ENCODE data around the gene MAP3K21.

The MAP3K21 gene

GRCh38 chr1:233354983-233355382, 27.5 kb downstream of the MAP3K21 start:
- CTCF ChIA-PET, result no interaction called here
- TF ChIP-seq CTCF (conservative IDR thresholded peaks at IDR 0.05; ENCODE audit: low read depth), result no peak
- no peak overlapping the region for H3K27ac ChIP-seq
- no peak for DNase-seq (ENCODE audit: low spot score)
- POLR2A ChIA-PET (ENCODE audit: low non-redundant PET), result no interaction called here

- POLR2A ChIA-PET (ENCODE audit: low non-redundant PET), result no interaction called here
- CTCF ChIA-PET, result interaction anchor here (0.6 to 1.0 kb wide), 3 partner anchors 8 to 35 kb away, joined by 3 to 4 read pairs (median 3); no protein-coding TSS in a partner anchor
- DNase-seq (ENCODE audit: low spot score), result no peak
- TF ChIP-seq CTCF (conservative IDR thresholded peaks at IDR 0.05; ENCODE audit: low read depth), result no peak
- no peak overlapping the region for H3K27ac ChIP-seq
Observed at GRCh38 chr1:233355841-233356704, 28.5 kb downstream of the MAP3K21 start.

GRCh38 chr1:233356705-233356987, 29.1 kb downstream of the MAP3K21 start:
- ChIA-PET CTCF (interaction anchor here (0.7 to 1.0 kb wide), 2 partner anchors 8 to 36 kb away, joined by 3 to 4 read pairs; no protein-coding TSS in a partner anchor), POLR2A (ENCODE audit: low non-redundant PET) (no interaction called here)
- TF ChIP-seq CTCF (conservative IDR thresholded peaks at IDR 0.05; ENCODE audit: low read depth), result no peak
- no peak for DNase-seq (ENCODE audit: low spot score)
- no peak overlapping the region for H3K27ac ChIP-seq

- ChIA-PET CTCF (interaction anchor here (0.6 kb wide), 1 partner anchor 320 kb away, joined by 4 read pairs; no protein-coding TSS in a partner anchor), POLR2A (ENCODE audit: low non-redundant PET) (no interaction called here)
- H3K27ac ChIP-seq, result no peak overlapping the region
- no peak for DNase-seq (ENCODE audit: low spot score)
- no peak for TF ChIP-seq CTCF (conservative IDR thresholded peaks at IDR 0.05; ENCODE audit: low read depth)
Observed at GRCh38 chr1:233357595-233358397, 30.3 kb downstream of the MAP3K21 start.

GRCh38 chr1:233359431-233359830, 31.9 kb downstream of the MAP3K21 start:
- no peak overlapping the region for H3K27ac ChIP-seq
- DNase-seq (ENCODE audit: low spot score), result no peak
- TF ChIP-seq CTCF (conservative IDR thresholded peaks at IDR 0.05; ENCODE audit: low read depth), result no peak
- ChIA-PET CTCF (interaction anchor here (1.3 kb wide), 1 partner anchor 54 kb away, joined by 3 read pairs; no protein-coding TSS in a partner anchor), POLR2A (ENCODE audit: low non-redundant PET) (no interaction called here)

GRCh38 chr1:233359905-233360304, 32.4 kb downstream of the MAP3K21 start:
- CTCF ChIA-PET, result interaction anchor here (1.3 kb wide), 1 partner anchor 55 kb away, joined by 3 read pairs; no protein-coding TSS in a partner anchor
- DNase-seq (ENCODE audit: low spot score), result no peak
- POLR2A ChIA-PET (ENCODE audit: low non-redundant PET), result no interaction called here
- no peak for TF ChIP-seq CTCF (conservative IDR thresholded peaks at IDR 0.05; ENCODE audit: low read depth)
- H3K27ac ChIP-seq, result no peak overlapping the region
